ENCODE data around the gene NOD2.

- no peak for TF ChIP-seq CTCF (conservative IDR thresholded peaks at IDR 0.05)
- no peak for TF ChIP-seq ZFX (IDR thresholded peaks at IDR 0.05)
Measured at GRCh38 chr16:50737420-50737959, 44.1 kb downstream of the NOD2 start.

Data from C4-2B (cell line).